Ovary (tissue), 3 donors: Measurements from ENCODE around the gene INTU.

Source experiments
- CTCF ChIP-seq, 3 donors: fragments of 450-650 bp in 2 of 3; fragments of 200-600 bp in 1 of 3; IDR thresholded peaks; one replicate each; pipeline versions ENCODE4 v1.5.1 to v1.8.0; 2016 to 2022; ENCODE audit warnings: antibody characterized with exemption in 3 of 3, mild to moderate bottlenecking in 1 of 3
- EP300 ChIP-seq: sonication (generic); formaldehyde crosslinking; IDR thresholded peaks from one replicate; pipeline ENCODE4 v1.6.1; 2017; ENCODE audit warnings: antibody characterized with exemption
- POLR2A ChIP-seq: fragments of 450-650 bp; IDR thresholded peaks from one replicate; pipeline ENCODE4 v1.6.1; 2017; ENCODE audit warnings: antibody characterized with exemption, mild to moderate bottlenecking, moderate library complexity
- donor health status: DM: no; HTN: no; CAD: no.

- TF ChIP-seq CTCF (IDR thresholded peaks at IDR 0.05) (no peak), EP300 (no peak), POLR2A (no peak)
These were observed 143.1 kb downstream of the INTU start for GRCh38 chr4:127775843-127776242.
